Activated naive CD8-positive, alpha-beta T cell treated with anti-CD3 and anti-CD28 coated beads, Interleukin-2, amount 10 ng/mL, durations not matched to agents 7 days and 5 days (primary cell): ENCODE results near the gene MAPK13. TPM values are rescaled to one million over a fixed set of nuclear protein-coding genes. Genes with fewer than 3 reads are reported as not detected.
"Not testable (repeated sequence)": the region's sequence is repeated elsewhere in the genome, so short reads cannot be mapped to it uniquely, and the experiment has no call there.

Source experiments
- ATAC-seq: fragments of 150-1000 bp; cut with Tn5 transposase; one replicate; pipeline ENCODE4 v1.10.0; 2021; ENCODE audit warnings: low read depth, moderate library complexity
- POLR2A ChIA-PET: fragments of 350-600 bp; sonication (Branson Sonifier 250); formaldehyde crosslinking; loops from one replicate; lab custom pipeline; 2021; ENCODE audit warnings: antibody characterized with exemption; lab: Charles Lee
- DNase-seq: peaks from one replicate; pipeline ENCODE4 v3.0.0; 2021
- H3K27ac Mint-ChIP-seq: one replicate; pipeline ENCODE4 v1.8.0; 2022; ENCODE audit warnings: mild to moderate bottlenecking, mixed read lengths
- H3K27me3 Mint-ChIP-seq: one replicate; pipeline ENCODE4 v1.8.0; 2022; ENCODE audit warnings: mild to moderate bottlenecking, moderate library complexity, mixed read lengths
- H3K36me3 Mint-ChIP-seq: one replicate; pipeline ENCODE4 v1.8.0; 2021; ENCODE audit warnings: mild to moderate bottlenecking, mixed read lengths
- H3K4me1 Mint-ChIP-seq: one replicate; pipeline ENCODE4 v1.8.0; 2021; ENCODE audit warnings: mixed read lengths
- H3K4me3 Mint-ChIP-seq: one replicate; pipeline ENCODE4 v1.8.0; 2022; ENCODE audit warnings: mild to moderate bottlenecking, moderate library complexity, mixed read lengths
- H3K9me3 Mint-ChIP-seq: one replicate; pipeline ENCODE4 v1.8.0; 2021; ENCODE audit warnings: mixed read lengths
- total RNA-seq, 2 experiments: library from RNA; stranded (reverse); gene quantifications; one replicate each; pipeline ENCODE4 v1.2.3, GENCODE V29; 2021

The MAPK13 gene
- total RNA-seq, 2 experiments from 2014 or later = 40.5 to 41.6 TPM

DNA sequence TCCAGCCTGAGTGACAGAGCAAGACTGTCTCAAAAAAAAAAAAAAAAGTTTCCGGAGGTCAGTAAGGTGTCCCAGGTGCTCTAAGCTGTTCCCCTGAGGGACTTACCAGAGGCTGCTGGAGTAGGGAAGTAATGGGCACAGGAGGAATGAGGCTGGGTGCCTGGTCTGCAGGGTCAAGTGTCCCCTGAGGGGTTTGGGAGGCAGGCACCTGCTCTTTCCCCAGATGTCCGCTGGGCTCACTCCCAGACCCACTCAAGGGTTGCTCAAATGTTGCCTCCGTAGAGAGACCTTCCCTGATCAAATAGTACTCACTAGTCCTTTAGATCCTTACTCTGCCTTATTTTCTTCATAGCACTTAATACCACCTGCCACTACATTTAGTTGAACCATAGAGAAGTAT, 5.4 kb upstream of the MAPK13 start:
- H3K4me3 Mint-ChIP-seq = no peak overlapping the region
- peaks cover 2% of the 10 kb centered on the region for H3K36me3 Mint-ChIP-seq
- POLR2A ChIA-PET = interaction anchor here (1.0 to 1.9 kb wide), 2 partner anchors 97 kb away, joined by 3 to 8 read pairs; partner anchors contain the start of gene MAPK14
- no peaks in the 10 kb centered on the region for H3K27me3 Mint-ChIP-seq
- no peak for DNase-seq
- peak overlapping the region; percentile 21 for H3K27ac Mint-ChIP-seq
- no peaks in the 10 kb centered on the region for H3K9me3 Mint-ChIP-seq
- peaks cover 61% of the 10 kb centered on the region for H3K4me1 Mint-ChIP-seq
- no peak for ATAC-seq

DNA sequence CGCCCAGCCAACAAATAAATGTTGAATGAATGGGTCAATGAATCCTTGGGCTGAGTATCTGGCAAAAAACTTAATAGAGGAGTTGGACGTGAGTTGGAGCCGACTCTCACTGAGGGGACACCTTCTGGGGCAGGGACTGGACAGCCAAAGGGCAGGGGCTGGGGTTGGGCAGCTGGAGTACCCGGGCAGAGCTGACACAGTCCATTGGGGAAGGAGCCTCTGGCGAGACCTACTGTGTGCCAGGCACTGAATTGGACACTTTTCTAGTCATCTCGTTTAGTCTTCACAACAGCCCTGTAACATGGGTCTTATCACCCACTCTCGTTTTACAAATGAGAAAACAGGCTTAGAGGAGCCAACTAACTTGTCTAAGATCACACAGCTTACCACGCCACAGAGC, 4.7 kb upstream of the MAPK13 start:
- POLR2A ChIA-PET = interaction anchor here (0.5 to 2.6 kb wide), 4 partner anchors 17 to 180 kb away, joined by 3 to 8 read pairs (median 3); partner anchors contain the start of gene BRPF3
- ATAC-seq = no peak

GRCh38 chr6:36126121-36126520, 4.2 kb upstream of the MAPK13 start:
- no peak for ATAC-seq
- Mint-ChIP-seq H3K4me1 (peaks cover 49% of the 10 kb centered on the region), H3K4me3 (no peak overlapping the region), H3K36me3 (peaks cover 2% of the 10 kb centered on the region), H3K27ac (no peak overlapping the region), H3K9me3 (no peaks in the 10 kb centered on the region), H3K27me3 (no peaks in the 10 kb centered on the region)
- no peak for DNase-seq
- POLR2A ChIA-PET = interaction anchor here (0.5 to 2.6 kb wide), 4 partner anchors 17 to 179 kb away, joined by 3 to 8 read pairs (median 3); partner anchors contain the start of gene BRPF3

More for the DNA sequence above, 4.7 kb upstream of the MAPK13 start:
- Mint-ChIP-seq H3K4me3 (no peak overlapping the region), H3K4me1 (peaks cover 55% of the 10 kb centered on the region), H3K9me3 (no peaks in the 10 kb centered on the region), H3K27ac (no peak overlapping the region), H3K36me3 (peaks cover 2% of the 10 kb centered on the region), H3K27me3 (no peaks in the 10 kb centered on the region)
- no peak for DNase-seq

GRCh38 chr6:36126553-36127458, 3.5 kb upstream of the MAPK13 start:
- H3K36me3 Mint-ChIP-seq = peaks cover 2% of the 10 kb centered on the region
- peaks cover 49% of the 10 kb centered on the region for H3K4me1 Mint-ChIP-seq
- no peaks in the 10 kb centered on the region for H3K27me3 Mint-ChIP-seq
- H3K9me3 Mint-ChIP-seq = no peaks in the 10 kb centered on the region
- peak overlapping the region; percentile 12 for H3K27ac Mint-ChIP-seq
- POLR2A ChIA-PET = interaction anchor here (0.6 to 2.6 kb wide), 4 partner anchors 18 to 203 kb away, joined by 3 to 8 read pairs (median 3); partner anchors contain the start of gene BRPF3
- DNase-seq (no peak), ATAC-seq (no peak)
- H3K4me3 Mint-ChIP-seq = no peak overlapping the region

GRCh38 chr6:36127462-36128016, 2.8 kb upstream of the MAPK13 start:
- H3K4me3 Mint-ChIP-seq = no peak overlapping the region
- no peak overlapping the region for H3K27ac Mint-ChIP-seq
- no peak for DNase-seq
- no peaks in the 10 kb centered on the region for H3K27me3 Mint-ChIP-seq
- no peak for ATAC-seq
- POLR2A ChIA-PET = interaction anchor here (0.6 to 2.6 kb wide), 2 partner anchors 70 to 203 kb away, joined by 3 to 8 read pairs; partner anchors contain the start of gene BRPF3
- H3K4me1 Mint-ChIP-seq = peaks cover 52% of the 10 kb centered on the region
- peaks cover 2% of the 10 kb centered on the region for H3K36me3 Mint-ChIP-seq
- H3K9me3 Mint-ChIP-seq = no peaks in the 10 kb centered on the region

DNA sequence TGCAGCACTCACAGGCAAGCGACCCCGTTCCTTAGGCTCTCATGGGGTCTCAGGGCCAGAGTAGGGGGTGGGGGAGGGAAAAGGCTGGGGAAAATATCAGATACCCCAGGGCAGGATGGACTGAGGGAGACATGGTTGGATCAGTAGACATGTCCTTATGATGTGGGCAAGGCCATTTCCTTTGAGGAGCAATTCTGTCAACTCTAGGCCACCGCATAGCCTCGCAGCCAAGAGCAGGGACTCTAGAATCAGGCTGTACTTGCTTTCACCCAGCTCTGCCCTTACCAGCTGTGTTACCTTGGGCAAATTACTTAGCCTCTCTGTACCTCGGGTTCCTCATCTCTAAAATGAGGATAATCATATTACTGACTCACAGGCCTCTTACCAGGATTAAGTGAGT, 2.2 kb upstream of the MAPK13 start:
- Mint-ChIP-seq H3K9me3 (no peaks in the 10 kb centered on the region), H3K27me3 (no peaks in the 10 kb centered on the region), H3K27ac (no peak overlapping the region), H3K4me1 (peaks cover 55% of the 10 kb centered on the region), H3K4me3 (no peak overlapping the region), H3K36me3 (peaks cover 6% of the 10 kb centered on the region)
- no peak for ATAC-seq
- no peak for DNase-seq
- POLR2A ChIA-PET = interaction anchor here (2.6 kb wide), 1 partner anchor 69 kb away, joined by 8 read pairs; the partner anchor contains the start of gene BRPF3

DNA sequence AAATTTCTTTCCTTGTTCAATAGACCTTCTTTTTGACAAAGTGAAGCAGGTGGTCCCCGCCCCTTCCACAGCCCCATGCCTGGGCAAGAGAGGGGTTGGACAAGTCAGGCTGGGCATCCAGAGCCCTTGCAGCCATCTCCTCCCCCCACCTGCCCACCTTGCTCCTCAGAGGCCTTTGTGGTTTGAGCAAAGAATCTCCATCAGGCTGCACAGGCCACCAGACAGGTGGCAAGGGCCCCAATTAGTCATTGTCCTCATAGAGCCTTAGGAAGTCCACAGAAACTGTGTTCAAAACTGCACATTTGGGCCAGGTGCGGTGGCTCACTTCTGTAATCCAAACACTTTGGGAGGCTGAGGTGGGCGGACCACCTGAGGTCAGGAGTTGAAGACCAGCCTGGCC, 1.5 kb upstream of the MAPK13 start:
- no peak for ATAC-seq
- POLR2A ChIA-PET = interaction anchor here (3.5 kb wide), 1 partner anchor 7 kb away, joined by 65 read pairs; no protein-coding TSS in a partner anchor

GRCh38 chr6:36129334-36129733, 979 bp upstream of the MAPK13 start:
- Mint-ChIP-seq H3K4me3 (peak overlapping the region; percentile 63), H3K36me3 (peaks cover 14% of the 10 kb centered on the region), H3K27ac (peak overlapping the region; percentile 56), H3K4me1 (peaks cover 53% of the 10 kb centered on the region)
- not testable (repeated sequence) for H3K9me3 Mint-ChIP-seq, ATAC-seq, H3K27me3 Mint-ChIP-seq, DNase-seq
- POLR2A ChIA-PET = interaction anchor here (0.6 to 3.8 kb wide), 6 partner anchors 7 to 227 kb away, joined by 3 to 65 read pairs (median 12); partner anchors contain the start of gene MAPK14

More for the DNA sequence above, 1.5 kb upstream of the MAPK13 start:
- no peaks in the 10 kb centered on the region for H3K27me3 Mint-ChIP-seq
- no peak for DNase-seq
- H3K36me3 Mint-ChIP-seq = peaks cover 12% of the 10 kb centered on the region
- H3K27ac Mint-ChIP-seq = peak overlapping the region; percentile 12
- H3K9me3 Mint-ChIP-seq = no peaks in the 10 kb centered on the region
- peaks cover 53% of the 10 kb centered on the region for H3K4me1 Mint-ChIP-seq
- H3K4me3 Mint-ChIP-seq = peak overlapping the region; percentile 63

GRCh38 chr6:36130667-36131510, 576 bp downstream of the MAPK13 start:
- no peaks in the 10 kb centered on the region for H3K9me3 Mint-ChIP-seq
- peaks cover 21% of the 10 kb centered on the region for H3K36me3 Mint-ChIP-seq
- H3K27ac Mint-ChIP-seq = peak overlapping the region; percentile 93
- peak overlapping the region; percentile 86 for H3K4me3 Mint-ChIP-seq
- POLR2A ChIA-PET = interaction anchor here (0.6 to 3.8 kb wide), 19 partner anchors 9 to 292 kb away, joined by 3 to 65 read pairs (median 5); partner anchors contain the start of gene MAPK14
- no peaks in the 10 kb centered on the region for H3K27me3 Mint-ChIP-seq
- ATAC-seq = peak; percentile 52
- H3K4me1 Mint-ChIP-seq = peaks cover 57% of the 10 kb centered on the region
- peak; percentile 72 for DNase-seq

DNA sequence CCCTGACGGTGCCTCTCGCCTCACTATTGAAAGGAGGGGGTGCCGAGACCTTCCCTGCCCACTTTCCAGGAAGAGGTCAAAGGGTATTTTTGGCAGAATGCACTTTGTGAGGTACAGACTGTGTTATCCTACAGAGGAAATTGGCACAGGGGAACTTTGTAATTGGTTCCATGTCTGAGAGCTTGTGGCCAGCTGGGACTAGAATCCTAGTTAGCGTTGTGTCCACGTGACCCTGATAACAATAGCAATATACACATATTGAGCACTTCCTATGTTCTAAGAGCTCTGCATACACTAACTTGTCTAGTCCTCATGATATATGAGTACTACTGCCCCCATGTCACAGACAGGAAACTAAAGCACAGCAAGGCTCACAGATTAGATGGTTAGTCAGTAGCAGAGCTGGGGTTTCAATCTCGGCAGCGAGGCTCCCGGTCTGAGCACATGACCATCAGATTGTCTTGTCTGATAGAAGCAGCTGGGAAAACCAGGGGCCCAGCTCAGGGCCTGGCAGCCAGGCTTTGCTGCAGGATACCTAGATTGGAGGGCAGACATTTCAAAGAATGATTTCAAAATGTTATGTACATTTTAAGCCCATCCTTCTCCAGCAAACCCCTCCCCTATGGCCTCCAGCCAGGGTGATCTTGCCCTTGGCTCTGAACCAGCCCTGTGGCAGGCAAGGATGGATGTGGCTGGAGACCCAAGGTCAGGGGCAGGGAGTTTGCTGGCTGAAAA, 1.4 kb downstream of the MAPK13 start:
- Mint-ChIP-seq H3K27ac (peak overlapping the region; percentile 93), H3K9me3 (no peaks in the 10 kb centered on the region), H3K36me3 (peaks cover 22% of the 10 kb centered on the region), H3K4me1 (peaks cover 49% of the 10 kb centered on the region), H3K27me3 (no peaks in the 10 kb centered on the region), H3K4me3 (peak overlapping the region; percentile 86)
- POLR2A ChIA-PET = interaction anchor here (0.6 to 3.8 kb wide), 18 partner anchors 8 to 291 kb away, joined by 3 to 65 read pairs (median 6); partner anchors contain the start of gene MAPK14
- ATAC-seq (peak; percentile 81), DNase-seq (peak; percentile 54)

GRCh38 chr6:36132246-36132895, 2.1 kb downstream of the MAPK13 start:
- Mint-ChIP-seq H3K9me3 (no peaks in the 10 kb centered on the region), H3K4me1 (peaks cover 44% of the 10 kb centered on the region), H3K36me3 (peaks cover 22% of the 10 kb centered on the region), H3K27me3 (no peaks in the 10 kb centered on the region), H3K4me3 (peak overlapping the region; percentile 86), H3K27ac (peak overlapping the region; percentile 93)
- POLR2A ChIA-PET = interaction anchor here (0.9 to 3.8 kb wide), 13 partner anchors 8 to 104 kb away, joined by 3 to 65 read pairs (median 8); partner anchors contain the start of gene MAPK14
- DNase-seq = no peak
- no peak for ATAC-seq
